ENCODE measurements around the gene PTPRN.
A peak's percentile ranks its signal among the peaks of the same experiment; 100 is the strongest.

The PTPRN gene

DNA sequence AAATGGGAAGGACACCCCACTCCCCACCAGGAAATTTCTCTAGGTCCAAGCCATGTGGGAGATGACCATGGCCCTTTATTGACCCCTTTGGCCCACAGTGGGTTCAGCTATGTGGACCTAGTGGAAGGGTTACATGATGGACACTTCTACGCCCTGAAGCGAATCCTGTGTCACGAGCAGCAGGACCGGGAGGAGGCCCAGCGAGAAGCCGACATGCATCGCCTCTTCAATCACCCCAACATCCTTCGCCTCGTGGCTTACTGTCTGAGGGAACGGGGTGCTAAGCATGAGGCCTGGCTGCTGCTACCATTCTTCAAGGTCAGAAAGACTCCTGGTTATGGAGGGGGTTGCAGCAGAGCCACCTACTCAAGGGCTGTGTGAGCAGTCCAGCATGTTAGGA lies 62.6 kb downstream of the PTPRN start:
- DNase-seq (ENCODE audit: extremely low read depth, low read depth), result no peak
- peak overlapping the region; percentile 84; the same call in 1 of the 2 replicates for H3K4me3 ChIP-seq (replicated peaks; ENCODE audit: low read depth, low read length)
- TF ChIP-seq, protein P1, sequence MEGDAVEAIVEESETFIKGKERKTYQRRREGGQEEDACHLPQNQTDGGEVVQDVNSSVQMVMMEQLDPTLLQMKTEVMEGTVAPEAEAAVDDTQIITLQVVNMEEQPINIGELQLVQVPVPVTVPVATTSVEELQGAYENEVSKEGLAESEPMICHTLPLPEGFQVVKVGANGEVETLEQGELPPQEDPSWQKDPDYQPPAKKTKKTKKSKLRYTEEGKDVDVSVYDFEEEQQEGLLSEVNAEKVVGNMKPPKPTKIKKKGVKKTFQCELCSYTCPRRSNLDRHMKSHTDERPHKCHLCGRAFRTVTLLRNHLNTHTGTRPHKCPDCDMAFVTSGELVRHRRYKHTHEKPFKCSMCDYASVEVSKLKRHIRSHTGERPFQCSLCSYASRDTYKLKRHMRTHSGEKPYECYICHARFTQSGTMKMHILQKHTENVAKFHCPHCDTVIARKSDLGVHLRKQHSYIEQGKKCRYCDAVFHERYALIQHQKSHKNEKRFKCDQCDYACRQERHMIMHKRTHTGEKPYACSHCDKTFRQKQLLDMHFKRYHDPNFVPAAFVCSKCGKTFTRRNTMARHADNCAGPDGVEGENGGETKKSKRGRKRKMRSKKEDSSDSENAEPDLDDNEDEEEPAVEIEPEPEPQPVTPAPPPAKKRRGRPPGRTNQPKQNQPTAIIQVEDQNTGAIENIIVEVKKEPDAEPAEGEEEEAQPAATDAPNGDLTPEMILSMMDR (IDR thresholded peaks at IDR 0.05; ENCODE audit: low read depth, low read length, missing control alignments), result no peak

DNA sequence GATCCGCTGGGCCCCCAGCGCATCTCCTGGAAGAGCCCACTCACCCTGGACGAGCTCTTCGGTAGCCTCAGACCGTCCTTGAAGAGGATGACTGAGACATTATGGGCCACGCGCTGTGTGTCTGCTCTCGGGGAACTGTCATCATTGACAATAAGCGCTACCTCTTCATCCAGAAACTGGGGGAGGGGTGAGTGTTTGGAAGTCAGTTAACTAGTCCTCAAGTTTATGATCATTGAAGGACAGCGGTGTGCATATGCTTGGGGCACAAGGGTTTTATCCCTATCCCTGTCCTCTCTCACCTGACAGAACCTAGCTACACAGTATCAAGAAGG lies 63.3 kb downstream of the PTPRN start:
- H3K4me3 ChIP-seq (replicated peaks; ENCODE audit: low read depth, low read length), result peak overlapping the region; percentile 84
- DNase-seq (ENCODE audit: extremely low read depth, low read depth), result no peak
- TF ChIP-seq, protein P1 (IDR thresholded peaks at IDR 0.05; ENCODE audit: low read depth, low read length, missing control alignments), result no peak

DNA sequence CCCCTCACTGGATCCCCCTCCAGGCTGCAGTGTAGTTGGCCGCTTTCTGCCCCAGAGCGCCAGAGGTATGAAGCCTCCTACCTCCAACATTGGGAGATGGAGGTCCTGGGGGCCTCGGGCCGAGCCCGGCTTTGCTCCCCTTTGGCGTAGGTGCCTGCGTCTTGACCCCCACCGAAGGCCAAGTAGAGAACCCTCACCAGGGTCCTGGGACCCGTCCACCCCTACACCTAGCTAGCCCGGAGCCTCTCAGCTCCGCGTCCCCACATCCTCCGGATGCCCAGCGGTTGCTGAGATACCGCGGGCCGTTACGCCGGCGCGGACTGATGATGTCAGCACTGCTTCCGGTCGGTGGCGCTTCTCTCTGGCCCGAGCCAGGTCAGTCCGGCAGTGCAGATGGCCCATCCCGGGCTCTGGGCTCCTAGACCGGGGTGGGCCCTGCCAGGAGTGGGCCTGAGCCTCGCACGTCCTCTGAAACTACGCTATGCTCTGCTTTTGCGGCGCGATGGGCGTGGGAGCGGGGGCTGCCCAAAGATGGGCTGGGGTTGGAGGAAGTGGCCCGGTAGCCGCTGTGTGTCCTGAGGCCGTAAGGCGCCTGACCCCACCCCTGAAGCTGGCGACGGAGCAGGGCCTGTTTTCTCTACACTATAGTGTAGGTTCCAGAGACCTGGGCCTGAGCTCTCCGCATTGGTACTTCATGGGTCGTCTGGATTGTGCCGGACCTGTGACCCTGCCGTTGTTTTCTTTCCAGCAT lies 63.9 kb downstream of the PTPRN start, which contains the start of the genes GLB1L and STK16:
TSS of gene GLB1L (minus strand) at position 297 of the 751 bp plus-strand sequence. CDS start 1,871 bp downstream, outside the sequence.
TSS of gene STK16 (plus strand) at position 332 of the 751 bp plus-strand sequence. CDS start 521 bp downstream, outside the sequence.
- TF ChIP-seq, protein P1 (IDR thresholded peaks at IDR 0.05; ENCODE audit: low read depth, low read length, missing control alignments), result no peak
- peak within 1 kb of the TSS; percentile 84 for H3K4me3 ChIP-seq (replicated peaks; ENCODE audit: low read depth, low read length)
- DNase-seq (ENCODE audit: extremely low read depth, low read depth), result peak; percentile 81

DNA sequence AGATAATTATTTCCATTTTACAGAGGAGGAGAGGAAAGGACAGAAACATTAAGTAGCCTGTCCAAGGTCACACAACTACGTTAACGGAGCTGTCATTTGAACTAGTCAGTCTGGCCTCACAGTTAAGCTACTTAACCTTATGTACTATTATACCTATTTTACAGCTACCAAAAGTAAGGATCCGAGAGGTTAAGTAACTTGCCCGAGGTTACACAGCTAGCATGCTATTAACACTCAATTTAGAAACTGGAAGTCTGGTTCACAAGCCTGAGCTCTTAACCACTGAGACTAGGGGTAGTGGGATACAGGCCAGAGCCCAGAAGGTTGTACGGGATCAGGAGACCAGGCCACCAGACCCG lies 64.4 kb downstream of the PTPRN start:
- peak overlapping the region; percentile 84 for H3K4me3 ChIP-seq (replicated peaks; ENCODE audit: low read depth, low read length)
- TF ChIP-seq, protein P1 (IDR thresholded peaks at IDR 0.05; ENCODE audit: low read depth, low read length, missing control alignments), result no peak
- no peak for DNase-seq (ENCODE audit: extremely low read depth, low read depth)

DNA sequence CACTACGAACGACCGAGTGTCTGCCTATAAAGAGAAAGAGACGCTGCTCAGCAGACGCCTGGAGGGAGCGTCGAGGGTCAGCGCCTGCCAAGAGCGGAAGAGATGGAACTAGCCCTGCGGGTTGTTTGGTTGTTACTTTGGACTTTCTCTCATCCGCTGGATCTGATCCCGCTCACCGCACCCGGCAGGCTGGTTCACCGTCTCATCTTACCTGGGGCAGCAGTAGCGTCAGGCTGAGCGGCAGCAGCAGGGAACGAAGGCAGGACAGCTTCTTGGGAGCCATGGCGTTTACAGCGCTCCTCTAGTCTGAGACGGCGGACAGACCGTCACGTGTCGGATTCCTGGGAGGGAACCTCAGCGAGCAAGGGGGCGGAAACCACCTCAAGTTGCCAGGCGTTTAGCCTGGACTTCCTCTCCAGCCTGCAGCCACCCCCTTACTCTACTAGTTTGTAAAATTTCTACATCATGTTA lies 65.9 kb downstream of the PTPRN start:
- no peak overlapping the region for H3K4me3 ChIP-seq (replicated peaks; ENCODE audit: low read depth, low read length)

More for the DNA sequence above, 65.9 kb downstream of the PTPRN start:
- TF ChIP-seq, protein P1 (IDR thresholded peaks at IDR 0.05; ENCODE audit: low read depth, low read length, missing control alignments), result no peak
- DNase-seq (ENCODE audit: extremely low read depth, low read depth), result no peak
